ENCODE data around the gene COL6A5. TPM values are rescaled to one million over a fixed set of nuclear protein-coding genes. Genes with fewer than 3 reads are reported as not detected.

Gene COL6A5
- total and polyA plus RNA-seq, 2 donors (not counting 1 experiment from before 2014, with no cell fraction given): 0.06 to 0.66 TPM

DNA sequence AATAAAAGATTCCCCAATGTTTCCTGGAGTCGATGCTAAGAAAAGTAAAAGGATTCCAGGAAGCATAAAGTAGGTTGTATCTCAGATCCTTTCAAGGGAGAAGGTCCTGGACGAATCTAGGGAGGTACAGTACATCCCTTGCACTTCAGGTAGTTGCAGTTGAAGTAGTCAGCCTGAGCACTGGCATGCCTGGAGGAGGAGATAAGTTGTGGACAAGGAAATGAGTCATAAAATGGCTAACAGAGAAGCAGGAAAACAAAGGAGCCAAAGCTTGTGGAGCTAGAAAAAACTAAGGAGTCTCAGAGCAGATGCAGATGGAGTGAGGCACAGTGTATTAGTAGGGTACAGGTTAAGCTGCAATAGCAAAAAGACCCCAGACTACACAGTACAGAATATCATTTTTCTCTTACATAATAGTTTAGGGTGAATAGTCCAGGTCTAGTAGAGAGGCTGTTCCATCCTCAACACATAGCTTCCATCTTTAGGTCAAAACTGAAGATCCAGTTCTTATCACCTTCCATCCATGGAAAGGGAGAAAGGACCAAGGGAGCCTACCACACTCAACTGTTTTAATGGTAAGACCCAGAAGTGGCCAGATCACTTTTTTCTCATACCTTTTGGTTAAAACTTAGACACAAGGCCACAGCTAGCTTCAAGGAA is 41.3 kb downstream of the COL6A5 start:
- no peaks in the 10 kb centered on the region for H3K27me3 ChIP-seq (ENCODE audit: control insufficient read depth, insufficient read depth, low read length)
- H3K4me3 ChIP-seq (replicated peaks in 1 of 4; ENCODE audit: control extremely low read depth in 1 of 4, insufficient read depth in 1 of 4, low read depth in 3 of 4, low read length in 4 of 4): no peak overlapping the region
- no peak overlapping the region for H2AFZ ChIP-seq (ENCODE audit: low read length)
- no peaks in the 10 kb centered on the region for H3K4me1 ChIP-seq (ENCODE audit: control insufficient read depth, extremely low read depth, insufficient read depth, low read length)
- H3K9ac ChIP-seq (ENCODE audit: insufficient read depth, low read length): no peak overlapping the region
- no peak overlapping the region for H3K4me2 ChIP-seq (ENCODE audit: extremely low read depth, insufficient read depth, low read length)
- no peaks in the 10 kb centered on the region for H3K79me2 ChIP-seq (ENCODE audit: control insufficient read depth, insufficient read depth, low read length)
- no peaks in the 10 kb centered on the region for H4K20me1 ChIP-seq (ENCODE audit: control insufficient read depth, extremely low read depth, insufficient read depth, low read length)
- no peak overlapping the region for H3K27ac ChIP-seq (ENCODE audit: insufficient read depth, low read length)
- no peaks in the 10 kb centered on the region for H3K9me3 ChIP-seq (ENCODE audit: control insufficient read depth, insufficient read depth, low read depth, low read length)
- H3K36me3 ChIP-seq (ENCODE audit: control insufficient read depth, insufficient read depth, low read length): no peaks in the 10 kb centered on the region
- peak; percentile 3 to 24 for DNase-seq (ENCODE audit: low read depth in 2 of 2)
- TF ChIP-seq EZH2 (IDR thresholded peaks at IDR 0.05; ENCODE audit: low read length, missing control alignments): no peak
- TF ChIP-seq, protein P1, sequence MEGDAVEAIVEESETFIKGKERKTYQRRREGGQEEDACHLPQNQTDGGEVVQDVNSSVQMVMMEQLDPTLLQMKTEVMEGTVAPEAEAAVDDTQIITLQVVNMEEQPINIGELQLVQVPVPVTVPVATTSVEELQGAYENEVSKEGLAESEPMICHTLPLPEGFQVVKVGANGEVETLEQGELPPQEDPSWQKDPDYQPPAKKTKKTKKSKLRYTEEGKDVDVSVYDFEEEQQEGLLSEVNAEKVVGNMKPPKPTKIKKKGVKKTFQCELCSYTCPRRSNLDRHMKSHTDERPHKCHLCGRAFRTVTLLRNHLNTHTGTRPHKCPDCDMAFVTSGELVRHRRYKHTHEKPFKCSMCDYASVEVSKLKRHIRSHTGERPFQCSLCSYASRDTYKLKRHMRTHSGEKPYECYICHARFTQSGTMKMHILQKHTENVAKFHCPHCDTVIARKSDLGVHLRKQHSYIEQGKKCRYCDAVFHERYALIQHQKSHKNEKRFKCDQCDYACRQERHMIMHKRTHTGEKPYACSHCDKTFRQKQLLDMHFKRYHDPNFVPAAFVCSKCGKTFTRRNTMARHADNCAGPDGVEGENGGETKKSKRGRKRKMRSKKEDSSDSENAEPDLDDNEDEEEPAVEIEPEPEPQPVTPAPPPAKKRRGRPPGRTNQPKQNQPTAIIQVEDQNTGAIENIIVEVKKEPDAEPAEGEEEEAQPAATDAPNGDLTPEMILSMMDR (conservative IDR thresholded peaks at IDR 0.05 in 1 of 2, IDR thresholded peaks at IDR 0.05 in 1 of 2; ENCODE audit: low read depth in 1 of 2, low read length in 2 of 2): no peak

DNA sequence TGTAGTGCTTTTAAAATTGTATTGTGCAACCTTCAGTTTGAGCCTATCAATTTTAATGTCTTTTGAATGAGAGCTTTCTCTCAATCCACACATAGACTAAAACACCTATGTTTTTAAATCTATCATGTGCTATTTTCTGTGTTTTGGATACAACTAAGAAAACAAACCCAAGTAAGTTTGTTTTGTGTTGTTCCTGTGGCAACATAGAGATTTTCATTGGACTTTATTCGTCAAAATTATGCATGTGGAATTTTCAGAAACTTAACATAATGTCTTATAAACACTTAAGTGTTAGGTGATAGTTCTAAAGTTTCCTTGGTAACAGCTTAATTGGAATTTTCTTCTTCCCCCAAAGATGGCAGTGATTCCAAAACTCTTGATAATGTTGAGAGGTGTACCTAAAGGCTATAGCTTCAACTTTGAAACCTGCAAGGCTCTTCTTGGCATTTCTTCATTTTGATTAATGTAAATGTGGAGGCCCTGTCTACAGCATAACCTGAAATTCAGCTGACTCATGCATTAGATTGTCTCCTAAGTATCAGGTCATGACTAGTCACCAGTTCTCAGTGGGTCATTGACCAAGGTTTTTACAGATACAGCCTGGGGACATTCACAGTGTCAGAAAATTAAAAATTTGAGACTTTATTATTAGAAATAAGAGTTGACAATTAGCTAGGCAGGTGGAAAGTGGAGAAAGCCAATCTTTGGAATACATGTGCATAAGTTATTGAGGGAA is 44.4 kb downstream of the COL6A5 start:
- Histone ChIP-seq H3K4me2 (ENCODE audit: extremely low read depth, insufficient read depth, low read length) (no peak overlapping the region), H3K9me3 (ENCODE audit: control insufficient read depth, insufficient read depth, low read depth, low read length) (no peaks in the 10 kb centered on the region), H4K20me1 (ENCODE audit: control insufficient read depth, extremely low read depth, insufficient read depth, low read length) (no peaks in the 10 kb centered on the region), H3K4me3 (replicated peaks in 1 of 4; ENCODE audit: control extremely low read depth in 1 of 4, insufficient read depth in 1 of 4, low read depth in 3 of 4, low read length in 4 of 4) (no peak overlapping the region), H3K79me2 (ENCODE audit: control insufficient read depth, insufficient read depth, low read length) (no peaks in the 10 kb centered on the region), H3K4me1 (ENCODE audit: control insufficient read depth, extremely low read depth, insufficient read depth, low read length) (no peaks in the 10 kb centered on the region), H2AFZ (ENCODE audit: low read length) (no peak overlapping the region), H3K27ac (ENCODE audit: insufficient read depth, low read length) (no peak overlapping the region), H3K27me3 (ENCODE audit: control insufficient read depth, insufficient read depth, low read length) (no peaks in the 10 kb centered on the region), H3K36me3 (ENCODE audit: control insufficient read depth, insufficient read depth, low read length) (no peaks in the 10 kb centered on the region), H3K9ac (ENCODE audit: insufficient read depth, low read length) (no peak overlapping the region)
- no peak for DNase-seq (ENCODE audit: low read depth in 2 of 2)
- TF ChIP-seq, protein P1 (conservative IDR thresholded peaks at IDR 0.05 in 1 of 2, IDR thresholded peaks at IDR 0.05 in 1 of 2; ENCODE audit: low read depth in 1 of 2, low read length in 2 of 2): no peak
- TF ChIP-seq EZH2 (IDR thresholded peaks at IDR 0.05; ENCODE audit: low read length, missing control alignments): no peak

DNA sequence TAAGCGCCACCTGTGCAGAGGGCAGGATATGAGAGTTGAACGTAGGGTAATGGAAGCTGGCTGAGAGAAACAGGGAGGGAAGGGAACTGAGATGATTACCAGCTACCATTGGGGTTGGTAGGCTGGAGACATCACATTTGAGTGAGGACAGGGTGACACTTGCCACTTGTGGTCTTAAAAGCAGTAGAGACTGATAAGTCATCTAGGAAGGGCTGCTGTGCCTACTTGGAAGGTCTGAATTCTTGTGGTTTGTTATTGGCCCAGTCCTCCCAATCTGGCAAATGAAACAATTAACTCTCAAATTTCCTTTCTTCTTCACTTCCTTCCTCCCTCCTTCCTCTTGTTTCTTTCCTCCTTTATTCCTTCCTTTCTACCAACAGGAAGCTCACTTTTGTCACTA is 46.8 kb downstream of the COL6A5 start:
- TF ChIP-seq EZH2 (IDR thresholded peaks at IDR 0.05; ENCODE audit: low read length, missing control alignments): no peak
- TF ChIP-seq, protein P1 (conservative IDR thresholded peaks at IDR 0.05 in 1 of 2, IDR thresholded peaks at IDR 0.05 in 1 of 2; ENCODE audit: low read depth in 1 of 2, low read length in 2 of 2): no peak
- no peak overlapping the region for H3K27ac ChIP-seq (ENCODE audit: insufficient read depth, low read length)
- no peak overlapping the region for H2AFZ ChIP-seq (ENCODE audit: low read length)
- no peaks in the 10 kb centered on the region for H3K27me3 ChIP-seq (ENCODE audit: control insufficient read depth, insufficient read depth, low read length)
- H3K9me3 ChIP-seq (ENCODE audit: control insufficient read depth, insufficient read depth, low read depth, low read length): no peaks in the 10 kb centered on the region
- no peaks in the 10 kb centered on the region for H3K79me2 ChIP-seq (ENCODE audit: control insufficient read depth, insufficient read depth, low read length)
- no peaks in the 10 kb centered on the region for H3K4me1 ChIP-seq (ENCODE audit: control insufficient read depth, extremely low read depth, insufficient read depth, low read length)
- H3K4me3 ChIP-seq (replicated peaks in 1 of 4; ENCODE audit: control extremely low read depth in 1 of 4, insufficient read depth in 1 of 4, low read depth in 3 of 4, low read length in 4 of 4): no peak overlapping the region
- no peaks in the 10 kb centered on the region for H3K36me3 ChIP-seq (ENCODE audit: control insufficient read depth, insufficient read depth, low read length)
- no peak for DNase-seq (ENCODE audit: low read depth in 2 of 2)
- H3K4me2 ChIP-seq (ENCODE audit: extremely low read depth, insufficient read depth, low read length): no peak overlapping the region
- H4K20me1 ChIP-seq (ENCODE audit: control insufficient read depth, extremely low read depth, insufficient read depth, low read length): no peaks in the 10 kb centered on the region
- H3K9ac ChIP-seq (ENCODE audit: insufficient read depth, low read length): no peak overlapping the region
